GM12891 (cell line): Measurements from ENCODE around the gene MAP4K4.

Experiments
- POLR2A ChIP-seq: IDR thresholded peaks from 2 replicates; pipeline ENCODE4 v1.6.1; 2011; ENCODE audit warnings: low read depth, low read length, control low read depth
- POLR2AphosphoS5 ChIP-seq: IDR thresholded peaks from 2 replicates; pipeline ENCODE4 v1.6.1; 2011; ENCODE audit warnings: low read depth, low read length, control low read depth
- TAF1 ChIP-seq: IDR thresholded peaks from 2 replicates; pipeline ENCODE4 v1.6.1; 2011; ENCODE audit warnings: low read depth, low read length, control low read depth

GRCh38 chr2:101899265-101899664 lies 201.8 kb downstream of the MAP4K4 start:
- TF ChIP-seq POLR2A = no peak
- TF ChIP-seq POLR2AphosphoS5 = no peak
- no peak for TF ChIP-seq TAF1
